ENCODE results near the gene ARL15. TPM values are rescaled to one million over a fixed set of nuclear protein-coding genes. Genes with fewer than 3 reads are reported as not detected.

ARL15 gene
- total and polyA plus RNA-seq, 2 of the 8 experiments (the other 6 are each of a cell fraction or from before 2014, with no cell fraction given): 9.9 to 21.2 TPM

DNA sequence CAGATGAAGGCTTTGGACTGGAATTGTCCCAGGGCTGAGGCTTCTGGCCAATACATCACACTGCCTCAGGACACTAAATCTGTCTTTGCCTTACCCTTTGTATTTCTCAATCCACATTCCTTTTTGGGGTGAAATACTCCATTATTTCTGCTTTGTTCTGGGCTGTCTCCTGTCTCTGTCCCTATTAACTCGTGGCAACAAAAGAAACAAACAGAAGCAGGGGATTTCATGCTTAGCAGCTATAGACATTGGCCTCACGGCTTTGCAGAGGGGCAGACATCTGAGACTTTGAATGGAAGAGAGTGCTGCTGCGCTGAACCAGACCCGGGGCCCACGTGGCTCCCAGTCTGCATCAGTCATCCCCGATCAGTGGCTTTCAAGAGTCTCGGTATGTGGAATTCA, 129.7 kb downstream of the ARL15 start (continued):
- TF ChIP-seq, protein P1, sequence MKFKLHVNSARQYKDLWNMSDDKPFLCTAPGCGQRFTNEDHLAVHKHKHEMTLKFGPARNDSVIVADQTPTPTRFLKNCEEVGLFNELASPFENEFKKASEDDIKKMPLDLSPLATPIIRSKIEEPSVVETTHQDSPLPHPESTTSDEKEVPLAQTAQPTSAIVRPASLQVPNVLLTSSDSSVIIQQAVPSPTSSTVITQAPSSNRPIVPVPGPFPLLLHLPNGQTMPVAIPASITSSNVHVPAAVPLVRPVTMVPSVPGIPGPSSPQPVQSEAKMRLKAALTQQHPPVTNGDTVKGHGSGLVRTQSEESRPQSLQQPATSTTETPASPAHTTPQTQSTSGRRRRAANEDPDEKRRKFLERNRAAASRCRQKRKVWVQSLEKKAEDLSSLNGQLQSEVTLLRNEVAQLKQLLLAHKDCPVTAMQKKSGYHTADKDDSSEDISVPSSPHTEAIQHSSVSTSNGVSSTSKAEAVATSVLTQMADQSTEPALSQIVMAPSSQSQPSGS (IDR thresholded peaks at IDR 0.05; ENCODE audit: low read length): no peak

Data from H1 (cell line).